ENCODE measurements around the gene ZFYVE27.

ZFYVE27 gene

DNA sequence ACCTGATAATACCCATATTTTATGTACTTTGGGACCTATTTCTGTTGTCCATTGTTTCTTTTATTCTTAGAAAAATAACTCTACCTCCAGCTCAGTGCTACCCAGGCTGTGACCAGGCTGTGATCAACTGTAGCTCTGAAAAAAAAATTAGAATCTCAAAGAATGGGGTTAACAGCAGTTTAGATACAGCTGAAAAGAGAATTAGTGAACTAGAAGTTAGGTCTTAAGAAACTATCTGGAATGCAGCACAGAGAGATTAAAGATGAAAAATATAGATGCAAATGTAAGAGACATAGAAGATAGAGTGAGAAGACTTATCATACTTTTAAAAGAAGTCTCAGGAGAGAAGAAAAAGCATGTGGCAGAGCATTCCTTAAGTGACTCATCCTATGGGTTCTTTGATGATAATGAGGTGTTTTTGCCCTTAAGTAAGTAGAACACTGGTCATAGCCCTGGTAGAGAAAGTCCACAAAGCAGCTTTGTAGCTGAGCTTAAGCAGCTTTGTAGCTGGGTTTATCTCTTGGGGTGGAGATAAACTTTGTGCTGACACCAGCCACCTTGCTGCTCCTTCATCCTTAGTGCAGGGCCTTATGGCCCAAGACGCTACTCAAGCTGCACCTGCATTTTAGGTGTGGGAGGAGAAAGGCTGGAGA is 62.2 kb downstream of the ZFYVE27 start:
- DNase-seq = no peak

DNA sequence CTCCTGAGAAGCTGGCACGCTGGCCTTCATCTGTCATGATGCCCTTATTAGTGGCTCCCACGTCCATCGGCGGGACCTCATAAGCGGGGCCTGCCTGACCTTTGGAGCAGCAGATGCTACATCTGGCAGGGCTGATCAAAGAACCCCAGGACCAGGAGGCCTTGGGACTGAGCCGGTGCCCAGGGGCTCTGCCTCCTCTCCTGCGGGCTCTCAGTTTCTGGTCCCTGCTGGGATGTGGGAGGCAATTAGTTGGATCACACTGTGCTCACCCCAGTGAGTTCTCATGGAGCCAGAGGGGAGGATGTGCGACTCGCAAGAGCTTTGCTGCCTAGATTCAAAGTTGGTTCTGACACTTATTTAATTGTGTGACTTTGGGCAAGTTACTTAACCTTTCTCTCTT is 63.5 kb downstream of the ZFYVE27 start:
- no peak for DNase-seq

DNA sequence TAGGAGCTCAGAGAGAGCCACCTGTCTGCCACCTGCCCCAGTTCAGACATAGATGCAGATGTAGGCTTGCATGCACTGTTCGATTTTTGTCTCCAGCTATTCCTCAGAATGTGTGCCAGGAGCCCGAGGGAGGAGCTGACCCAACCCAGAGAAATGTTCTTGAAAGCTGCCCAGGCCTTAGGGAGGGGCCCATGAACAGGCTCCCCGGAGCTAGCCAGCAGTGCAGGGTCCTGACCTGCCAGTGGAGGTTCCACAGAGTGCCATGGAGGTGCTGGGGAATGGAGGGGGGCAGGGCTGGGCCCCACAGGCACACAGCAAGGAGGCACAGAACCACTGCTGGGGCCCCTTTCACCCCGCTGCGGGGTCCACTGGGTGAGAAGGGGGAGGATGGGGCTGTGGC is 64.5 kb downstream of the ZFYVE27 start:
- no peak for DNase-seq

DNA sequence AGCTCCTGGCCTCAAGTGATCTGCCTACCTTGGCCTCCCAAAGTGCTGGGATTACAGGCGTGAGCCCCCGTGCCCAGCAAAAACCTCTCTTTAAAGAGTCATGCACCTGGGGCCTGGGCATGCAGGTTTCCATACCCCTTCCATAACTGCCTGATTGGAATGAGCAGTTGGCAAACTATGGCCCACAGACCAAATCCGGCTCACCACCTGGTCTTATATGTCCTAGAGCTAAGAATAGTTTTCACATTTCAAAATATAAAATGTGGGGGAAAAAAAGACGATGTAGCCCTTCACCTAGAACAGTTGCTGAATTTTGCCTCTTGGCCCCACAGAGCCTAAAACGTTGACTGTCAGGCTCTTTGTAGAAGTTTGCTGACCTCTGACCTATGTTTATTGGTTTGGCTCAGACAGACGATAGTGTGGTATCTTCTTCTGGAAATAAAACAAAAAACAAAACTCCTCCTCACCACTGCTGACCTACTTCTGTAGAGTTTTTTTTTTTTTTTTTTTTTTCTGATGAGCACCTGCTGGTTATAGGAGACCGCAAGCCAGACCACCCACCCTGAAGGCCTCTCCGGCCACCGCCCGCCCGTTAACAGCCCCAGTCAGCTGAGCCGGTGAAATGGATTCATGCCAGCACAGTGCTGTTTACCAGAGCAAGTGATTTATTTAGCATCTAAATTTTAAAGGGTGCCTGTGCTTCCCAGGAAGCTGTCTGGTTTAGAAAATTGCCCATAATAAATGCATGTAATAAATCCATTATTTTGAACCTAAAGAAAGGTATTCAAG is 68.4 kb downstream of the ZFYVE27 start:
- no peak for DNase-seq

DNA sequence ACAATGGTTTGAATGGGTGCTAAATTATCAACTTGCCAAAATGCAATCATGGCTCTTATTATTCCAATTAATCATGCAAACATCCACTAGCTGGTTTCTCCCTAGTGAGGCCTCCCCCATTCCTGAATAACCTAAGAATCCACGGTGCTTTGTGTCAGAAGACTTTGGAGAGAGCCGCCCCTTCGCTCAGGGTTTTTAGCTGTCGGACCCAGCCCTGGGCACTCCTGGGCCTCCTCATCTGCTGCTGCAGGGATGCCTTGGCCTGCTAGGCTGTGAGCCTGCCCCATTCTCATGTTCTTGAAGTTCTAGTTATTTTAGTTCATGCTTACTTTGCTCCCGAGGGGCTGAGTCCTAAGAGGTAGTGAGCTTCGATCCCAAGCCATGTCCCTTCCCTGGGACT is 69.0 kb downstream of the ZFYVE27 start:
- no peak for DNase-seq

DNA sequence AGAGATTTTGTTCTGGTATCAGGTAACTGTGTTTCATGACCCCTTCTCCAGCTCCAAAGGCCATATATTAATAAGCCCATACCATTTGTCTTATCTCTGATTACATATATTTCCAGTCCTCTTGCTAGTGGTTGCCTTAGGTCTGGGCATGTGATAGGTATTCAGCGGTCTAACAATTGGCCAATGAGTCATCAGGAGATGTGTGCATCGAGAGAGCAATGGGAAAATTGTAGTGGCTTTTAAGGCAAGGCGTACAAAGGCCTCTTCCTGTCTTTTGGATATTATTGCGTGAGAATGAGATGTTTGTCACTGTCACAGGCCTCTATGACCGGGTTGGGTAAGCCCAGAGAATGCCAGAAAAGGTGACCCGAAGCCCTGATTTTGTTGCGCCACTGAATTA is 73.5 kb downstream of the ZFYVE27 start:
- DNase-seq = no peak
